ENCODE data around the gene CNTRL.

DNA sequence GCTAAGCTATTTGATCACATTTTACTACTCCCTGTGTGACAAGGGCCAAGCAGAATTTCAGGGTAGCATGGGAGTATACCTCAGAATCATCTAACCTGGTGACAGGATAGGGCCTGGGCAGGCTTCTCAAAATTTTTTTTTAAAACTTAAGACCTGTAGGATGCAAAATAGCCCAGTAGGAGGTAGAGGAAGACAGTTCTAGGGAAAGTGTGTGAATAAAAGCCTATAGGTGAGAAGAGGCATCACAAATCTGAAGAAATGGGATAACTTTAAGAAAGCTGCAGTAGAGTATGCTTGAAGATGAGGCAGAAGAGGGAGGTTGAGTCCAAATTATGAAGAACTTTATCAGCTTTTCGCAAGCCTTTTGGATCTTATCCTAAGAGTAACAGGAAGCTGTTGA lies 32.3 kb downstream of the CNTRL start:
- TF ChIP-seq, protein P1, sequence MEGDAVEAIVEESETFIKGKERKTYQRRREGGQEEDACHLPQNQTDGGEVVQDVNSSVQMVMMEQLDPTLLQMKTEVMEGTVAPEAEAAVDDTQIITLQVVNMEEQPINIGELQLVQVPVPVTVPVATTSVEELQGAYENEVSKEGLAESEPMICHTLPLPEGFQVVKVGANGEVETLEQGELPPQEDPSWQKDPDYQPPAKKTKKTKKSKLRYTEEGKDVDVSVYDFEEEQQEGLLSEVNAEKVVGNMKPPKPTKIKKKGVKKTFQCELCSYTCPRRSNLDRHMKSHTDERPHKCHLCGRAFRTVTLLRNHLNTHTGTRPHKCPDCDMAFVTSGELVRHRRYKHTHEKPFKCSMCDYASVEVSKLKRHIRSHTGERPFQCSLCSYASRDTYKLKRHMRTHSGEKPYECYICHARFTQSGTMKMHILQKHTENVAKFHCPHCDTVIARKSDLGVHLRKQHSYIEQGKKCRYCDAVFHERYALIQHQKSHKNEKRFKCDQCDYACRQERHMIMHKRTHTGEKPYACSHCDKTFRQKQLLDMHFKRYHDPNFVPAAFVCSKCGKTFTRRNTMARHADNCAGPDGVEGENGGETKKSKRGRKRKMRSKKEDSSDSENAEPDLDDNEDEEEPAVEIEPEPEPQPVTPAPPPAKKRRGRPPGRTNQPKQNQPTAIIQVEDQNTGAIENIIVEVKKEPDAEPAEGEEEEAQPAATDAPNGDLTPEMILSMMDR (IDR thresholded peaks at IDR 0.05; ENCODE audit: low read depth, low read length, poor library complexity, severe bottlenecking) = no peak
- TF ChIP-seq EZH2phosphoT487 (IDR thresholded peaks at IDR 0.05; ENCODE audit: borderline replicate concordance, low read length) = no peak
